ENCODE results near the gene SERTAD3. TPM values are rescaled to one million over a fixed set of nuclear protein-coding genes. Genes with fewer than 3 reads are reported as not detected.

SERTAD3 gene
- polyA plus RNA-seq, 1 donor (not counting 4 experiments of a cell fraction or from before 2014, with no cell fraction given): 11.8 TPM

DNA sequence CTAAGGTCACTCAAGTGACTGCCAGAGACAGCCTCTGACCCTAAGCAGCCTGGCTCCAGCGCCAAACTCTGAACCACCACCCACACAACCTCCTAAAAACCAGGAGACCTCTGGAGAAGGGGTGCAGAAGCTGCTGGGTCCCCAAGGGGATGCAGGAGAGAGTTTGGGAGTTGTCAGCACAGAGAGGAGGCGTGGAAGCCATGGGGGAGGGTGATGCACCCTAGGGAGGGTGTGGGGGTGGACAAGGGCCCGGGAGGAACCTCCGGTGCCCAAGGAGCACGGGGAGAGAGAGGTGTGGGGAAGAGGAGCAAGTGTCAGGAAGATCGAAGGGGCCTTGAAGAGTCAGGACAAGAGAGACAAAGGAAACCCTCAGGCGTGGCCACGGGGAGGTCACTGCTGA lies 52.0 kb downstream of the SERTAD3 start:
- DNase-seq (ENCODE audit: low read depth, low spot score): no peak
- dilution Hi-C loops (cut with MboI; ENCODE audit: extremely low pct_ligation_motif_present, low sequenced_read_pairs): no loop called here
- TF ChIP-seq, protein P1, sequence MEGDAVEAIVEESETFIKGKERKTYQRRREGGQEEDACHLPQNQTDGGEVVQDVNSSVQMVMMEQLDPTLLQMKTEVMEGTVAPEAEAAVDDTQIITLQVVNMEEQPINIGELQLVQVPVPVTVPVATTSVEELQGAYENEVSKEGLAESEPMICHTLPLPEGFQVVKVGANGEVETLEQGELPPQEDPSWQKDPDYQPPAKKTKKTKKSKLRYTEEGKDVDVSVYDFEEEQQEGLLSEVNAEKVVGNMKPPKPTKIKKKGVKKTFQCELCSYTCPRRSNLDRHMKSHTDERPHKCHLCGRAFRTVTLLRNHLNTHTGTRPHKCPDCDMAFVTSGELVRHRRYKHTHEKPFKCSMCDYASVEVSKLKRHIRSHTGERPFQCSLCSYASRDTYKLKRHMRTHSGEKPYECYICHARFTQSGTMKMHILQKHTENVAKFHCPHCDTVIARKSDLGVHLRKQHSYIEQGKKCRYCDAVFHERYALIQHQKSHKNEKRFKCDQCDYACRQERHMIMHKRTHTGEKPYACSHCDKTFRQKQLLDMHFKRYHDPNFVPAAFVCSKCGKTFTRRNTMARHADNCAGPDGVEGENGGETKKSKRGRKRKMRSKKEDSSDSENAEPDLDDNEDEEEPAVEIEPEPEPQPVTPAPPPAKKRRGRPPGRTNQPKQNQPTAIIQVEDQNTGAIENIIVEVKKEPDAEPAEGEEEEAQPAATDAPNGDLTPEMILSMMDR (optimal IDR thresholded peaks at IDR 0.05 in 1 of 3, IDR thresholded peaks at IDR 0.05 in 1 of 3, conservative IDR thresholded peaks at IDR 0.05 in 1 of 3; ENCODE audit: extremely low read depth in 1 of 3, insufficient read depth in 2 of 3, low read length in 3 of 3): no peak
- no peak for TF ChIP-seq EZH2 (IDR thresholded peaks at IDR 0.05; ENCODE audit: low read length)
- H3K27ac ChIP-seq (ENCODE audit: control insufficient read depth, insufficient read depth, low read length): no peak overlapping the region
- FAIRE-seq: no peak
- H3K9me1 ChIP-seq (ENCODE audit: control insufficient read depth, extremely low read depth, insufficient read depth, low read length): no peaks in the 10 kb centered on the region
- H3K4me3 ChIP-seq (ENCODE audit: control insufficient read depth in 2 of 3, extremely low read depth in 1 of 3, insufficient read depth in 2 of 3, low read depth in 1 of 3, low read length in 3 of 3): no peak overlapping the region
- peaks cover 23% of the 10 kb centered on the region for H3K27me3 ChIP-seq (ENCODE audit: control insufficient read depth, extremely low read depth, insufficient read depth, low read length)
- H3K9me3 ChIP-seq (ENCODE audit: control insufficient read depth, low read depth, low read length): no peaks in the 10 kb centered on the region
- no peaks in the 10 kb centered on the region for H4K20me1 ChIP-seq (ENCODE audit: control insufficient read depth, extremely low read depth, insufficient read depth, low read length)
- H3K4me1 ChIP-seq (ENCODE audit: control insufficient read depth, extremely low read depth, insufficient read depth, low read length): peaks cover 5% of the 10 kb centered on the region
- H2AFZ ChIP-seq (ENCODE audit: control insufficient read depth, low read length): no peak overlapping the region
- H3K9ac ChIP-seq (ENCODE audit: control insufficient read depth, extremely low read depth, insufficient read depth, low read length): no peak overlapping the region
- H3K4me2 ChIP-seq (ENCODE audit: control insufficient read depth, extremely low read depth, insufficient read depth, low read depth, low read length): no peak overlapping the region
- no peaks in the 10 kb centered on the region for H3K79me2 ChIP-seq (ENCODE audit: control insufficient read depth, insufficient read depth, low read length)
- H3K36me3 ChIP-seq (ENCODE audit: control insufficient read depth in 2 of 2, extremely low read depth in 1 of 2, insufficient read depth in 2 of 2, low read length in 2 of 2): no peaks in the 10 kb centered on the region

Small RNAs within 50 kb of the gene (small RNA-seq; reads per million reads assigned to genes)
- gene RF00017 (ENCODE audit: insufficient read length in 3 of 3, low read depth in 3 of 3, low replicate concordance in 1 of 3): 0 reads per million in 3 experiments

Other genes starting within 250 kb of the SERTAD3 start
- not detected in 3 replicates for gene TTC9B, start 226.0 kb downstream of the SERTAD3 start, polyA plus RNA-seq
- gene CCNP, start 217.6 kb downstream of the SERTAD3 start, polyA plus RNA-seq: 0.13 to 0.22 TPM (median 0.16 TPM) in 3 replicates
- gene AKT2, start 159.0 kb downstream of the SERTAD3 start, polyA plus RNA-seq: 95.5 to 142 TPM (median 108 TPM) in 3 replicates
- gene C19orf47, start 95.9 kb downstream of the SERTAD3 start, polyA plus RNA-seq: 13.3 to 16.0 TPM (median 15.4 TPM) in 3 replicates
- 102 to 179 TPM (median 137 TPM) in 3 replicates for gene PLD3, start 95.6 kb downstream of the SERTAD3 start, polyA plus RNA-seq
- 0.03 to 0.06 TPM in 2 of 3 replicates, not detected in the other for gene HIPK4, start 54.2 kb downstream of the SERTAD3 start, polyA plus RNA-seq
- 0.22 to 0.49 TPM (median 0.42 TPM) in 3 replicates for gene PRX, start 31.0 kb downstream of the SERTAD3 start, polyA plus RNA-seq
- gene SERTAD1, start 18.3 kb downstream of the SERTAD3 start, polyA plus RNA-seq: 9.5 to 15.4 TPM (median 10.5 TPM) in 3 replicates
- gene BLVRB, start 21.4 kb upstream of the SERTAD3 start, polyA plus RNA-seq: 48.6 to 129 TPM (median 52.5 TPM) in 3 replicates
- gene SPTBN4, start 22.7 kb upstream of the SERTAD3 start, polyA plus RNA-seq: 0.06 to 0.28 TPM (median 0.17 TPM) in 3 replicates
- 20.2 to 41.3 TPM (median 27.2 TPM) in 3 replicates for gene SHKBP1, start 132.5 kb upstream of the SERTAD3 start, polyA plus RNA-seq
- gene LTBP4, start 157.0 kb upstream of the SERTAD3 start, polyA plus RNA-seq: 25.9 to 48.0 TPM (median 29.6 TPM) in 3 replicates
- 5.5 to 6.0 TPM (median 5.7 TPM) in 3 replicates for gene NUMBL, start 246.3 kb upstream of the SERTAD3 start, polyA plus RNA-seq